Left lung (tissue), 10 donors: ENCODE measurements around the gene RNASEH1. TPM values are rescaled to one million over a fixed set of nuclear protein-coding genes. Genes with fewer than 3 reads are reported as not detected.
"Not testable (repeated sequence)": the region's sequence is repeated elsewhere in the genome, so short reads cannot be mapped to it uniquely, and the experiment has no call there.

Source experiments
- ATAC-seq: fragments of 200-7000 bp; cut with Tn5 transposase; one replicate; pipeline ENCODE4 v1.9.1; 2020; ENCODE audit warnings: moderate library complexity
- DNase-seq, 4 donors: peaks; one replicate each; pipeline ENCODE4 v3.0.0-alpha.2; 2013 to 2020
- H3K27ac ChIP-seq, 2 donors: fragments of 200-600 bp; sonication (generic) in 1 of 2; one replicate each; pipeline versions ENCODE4 v1.5.0 to v1.8.0; 2020 to 2021
- H3K27me3 ChIP-seq, 2 donors: fragments of 200-600 bp; sonication (generic) in 1 of 2; one replicate each; pipeline versions ENCODE4 v1.5.0 to v1.8.0; 2020 to 2021
- H3K36me3 ChIP-seq, 2 donors: fragments of 200-600 bp; sonication (generic) in 1 of 2; one replicate each; pipeline versions ENCODE4 v1.5.0 to v1.8.0; 2020 to 2021
- H3K4me1 ChIP-seq, 2 donors: fragments of 200-600 bp; one replicate each; pipeline ENCODE4 v1.8.0; 2021
- H3K4me3 ChIP-seq, 2 donors: fragments of 200-600 bp; sonication (generic) in 1 of 2; one replicate each; pipeline versions ENCODE4 v1.5.0 to v1.8.0; 2020 to 2021; ENCODE audit warnings: mild to moderate bottlenecking in 1 of 2
- H3K9me3 ChIP-seq, 2 donors: fragments of 200-600 bp; sonication (generic) in 1 of 2; one replicate each; pipeline versions ENCODE4 v1.5.0 to v1.8.0; 2020 to 2021
- intact Hi-C, 2 donors: fragments of 100-400 bp; cut with DNase I; formaldehyde crosslinking; loops; one replicate each; pipeline versions ENCODE4 v1.11.2 to v1.14.2; 2022
- polyA plus RNA-seq, 6 donors: library from polyadenylated mRNA; unstranded; fragments of 120-200 nt; gene quantifications; one replicate each; pipeline ENCODE4 v1.2.1, GENCODE V29; 2013; ENCODE audit not compliant: insufficient read length in 6 of 6
- total RNA-seq, 2 donors: library from RNA; stranded (reverse); fragmentation: NEBNext Ultra II Directional; extraction: Animal tissue kit (Norgen Biotek cat#: 25700); gene quantifications; one replicate each; pipeline ENCODE4 v1.2.1, GENCODE V29; 2021
- TF ChIP-seq, protein P1 (sequence below), 2 donors: fragments of 200-600 bp; sonication (generic) in 1 of 2; IDR thresholded peaks; one replicate each; pipeline versions ENCODE4 v1.5.0 to v1.8.0; 2021; ENCODE audit warnings: antibody characterized with exemption in 2 of 2
- donor health status: DM: no; HTN: yes; CAD: no.
- donor health status: DM: no; HTN: no; CAD: no.

RNASEH1 gene
- total and polyA plus RNA-seq, 8 donors: 16.1 to 22.8 (median 18.8) TPM

DNA sequence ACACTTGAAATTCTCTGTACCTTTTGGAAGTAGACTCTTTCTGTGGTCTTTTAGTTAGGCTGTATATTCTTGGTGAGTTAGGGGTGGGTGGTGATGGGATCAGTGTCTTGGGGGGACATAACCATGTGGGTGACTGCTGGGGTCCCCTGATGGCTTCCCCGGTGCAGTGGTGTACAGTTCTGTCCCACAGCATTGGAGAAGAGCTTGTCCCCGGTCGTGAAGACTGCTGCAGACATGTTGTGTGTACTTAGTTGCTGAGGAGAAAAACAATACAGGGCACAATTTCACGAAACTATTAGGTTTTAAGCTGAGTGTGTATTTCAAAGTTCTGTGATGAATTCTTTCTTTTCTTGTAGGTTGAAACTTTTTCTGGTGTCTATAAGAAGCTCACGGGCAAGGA, 22.3 kb upstream of the RNASEH1 start:
- Histone ChIP-seq H3K4me1 (peaks cover 30 to 41% of the 10 kb centered on the region in 2 donors), H3K36me3 (peaks cover 0 to 77% of the 10 kb centered on the region in 2 donors), H3K27ac (no peak overlapping the region), H3K27me3 (no peaks in the 10 kb centered on the region), H3K4me3 (no peak overlapping the region), H3K9me3 (no peaks in the 10 kb centered on the region)
- ATAC-seq: no peak
- intact Hi-C loops: no loop called here
- TF ChIP-seq, protein P1, sequence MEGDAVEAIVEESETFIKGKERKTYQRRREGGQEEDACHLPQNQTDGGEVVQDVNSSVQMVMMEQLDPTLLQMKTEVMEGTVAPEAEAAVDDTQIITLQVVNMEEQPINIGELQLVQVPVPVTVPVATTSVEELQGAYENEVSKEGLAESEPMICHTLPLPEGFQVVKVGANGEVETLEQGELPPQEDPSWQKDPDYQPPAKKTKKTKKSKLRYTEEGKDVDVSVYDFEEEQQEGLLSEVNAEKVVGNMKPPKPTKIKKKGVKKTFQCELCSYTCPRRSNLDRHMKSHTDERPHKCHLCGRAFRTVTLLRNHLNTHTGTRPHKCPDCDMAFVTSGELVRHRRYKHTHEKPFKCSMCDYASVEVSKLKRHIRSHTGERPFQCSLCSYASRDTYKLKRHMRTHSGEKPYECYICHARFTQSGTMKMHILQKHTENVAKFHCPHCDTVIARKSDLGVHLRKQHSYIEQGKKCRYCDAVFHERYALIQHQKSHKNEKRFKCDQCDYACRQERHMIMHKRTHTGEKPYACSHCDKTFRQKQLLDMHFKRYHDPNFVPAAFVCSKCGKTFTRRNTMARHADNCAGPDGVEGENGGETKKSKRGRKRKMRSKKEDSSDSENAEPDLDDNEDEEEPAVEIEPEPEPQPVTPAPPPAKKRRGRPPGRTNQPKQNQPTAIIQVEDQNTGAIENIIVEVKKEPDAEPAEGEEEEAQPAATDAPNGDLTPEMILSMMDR (IDR thresholded peaks at IDR 0.05): no peak
- no peak for DNase-seq

DNA sequence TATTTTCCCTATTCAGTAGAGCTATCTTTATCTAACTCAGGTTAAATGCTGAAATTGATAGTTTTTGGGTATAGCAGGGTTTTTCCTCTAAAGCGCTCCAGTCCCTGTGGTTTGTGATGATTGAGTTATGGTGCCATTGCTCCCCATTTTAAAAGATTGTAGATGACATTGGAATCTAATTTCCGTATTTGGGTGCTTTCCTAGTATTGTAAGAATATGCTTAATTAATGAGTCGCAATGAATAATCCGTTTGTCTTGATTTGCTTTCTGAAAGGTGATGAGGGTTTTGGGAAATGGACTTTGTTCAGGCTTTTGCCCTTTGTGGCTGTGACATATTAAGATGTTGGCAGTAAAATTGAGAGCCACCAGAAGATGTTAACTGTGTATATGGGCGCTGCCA, 20.9 kb upstream of the RNASEH1 start:
- DNase-seq: no peak
- H3K27ac ChIP-seq: no peak overlapping the region
- peak overlapping the region in 1 of 2 donors; percentile 4 for H3K4me3 ChIP-seq
- peaks cover 36 to 49% of the 10 kb centered on the region in 2 donors for H3K4me1 ChIP-seq
- TF ChIP-seq, protein P1 (IDR thresholded peaks at IDR 0.05): no peak
- intact Hi-C loops: no loop called here
- H3K36me3 ChIP-seq: peaks cover 0 to 77% of the 10 kb centered on the region in 2 donors
- H3K27me3 ChIP-seq: no peaks in the 10 kb centered on the region
- ATAC-seq: no peak
- no peaks in the 10 kb centered on the region for H3K9me3 ChIP-seq

DNA sequence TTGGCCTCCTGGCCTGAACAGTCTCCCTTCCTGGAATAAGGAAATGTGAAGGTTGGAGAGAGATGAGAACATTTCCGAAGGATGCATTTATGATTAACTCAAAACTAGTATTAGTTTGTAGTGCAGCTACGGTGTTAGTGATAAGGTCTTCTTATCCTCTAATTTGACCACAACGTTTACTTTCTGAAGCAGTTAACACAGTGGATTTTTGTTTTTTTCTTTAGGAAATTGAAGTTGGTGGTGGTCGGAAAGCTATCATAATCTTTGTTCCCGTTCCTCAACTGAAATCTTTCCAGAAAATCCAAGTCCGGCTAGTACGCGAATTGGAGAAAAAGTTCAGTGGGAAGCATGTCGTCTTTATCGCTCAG, 18.1 kb upstream of the RNASEH1 start:
- H3K9me3 ChIP-seq, intact Hi-C loops, ATAC-seq, H3K27me3 ChIP-seq, DNase-seq: not testable (repeated sequence)
- Histone ChIP-seq H3K4me1 (peaks cover 36 to 50% of the 10 kb centered on the region in 2 donors), H3K27ac (peak overlapping the region in 1 of 2 donors; percentile 87), H3K4me3 (peak overlapping the region; percentile 63 to 91), H3K36me3 (peaks cover 0 to 50% of the 10 kb centered on the region in 2 donors)

DNA sequence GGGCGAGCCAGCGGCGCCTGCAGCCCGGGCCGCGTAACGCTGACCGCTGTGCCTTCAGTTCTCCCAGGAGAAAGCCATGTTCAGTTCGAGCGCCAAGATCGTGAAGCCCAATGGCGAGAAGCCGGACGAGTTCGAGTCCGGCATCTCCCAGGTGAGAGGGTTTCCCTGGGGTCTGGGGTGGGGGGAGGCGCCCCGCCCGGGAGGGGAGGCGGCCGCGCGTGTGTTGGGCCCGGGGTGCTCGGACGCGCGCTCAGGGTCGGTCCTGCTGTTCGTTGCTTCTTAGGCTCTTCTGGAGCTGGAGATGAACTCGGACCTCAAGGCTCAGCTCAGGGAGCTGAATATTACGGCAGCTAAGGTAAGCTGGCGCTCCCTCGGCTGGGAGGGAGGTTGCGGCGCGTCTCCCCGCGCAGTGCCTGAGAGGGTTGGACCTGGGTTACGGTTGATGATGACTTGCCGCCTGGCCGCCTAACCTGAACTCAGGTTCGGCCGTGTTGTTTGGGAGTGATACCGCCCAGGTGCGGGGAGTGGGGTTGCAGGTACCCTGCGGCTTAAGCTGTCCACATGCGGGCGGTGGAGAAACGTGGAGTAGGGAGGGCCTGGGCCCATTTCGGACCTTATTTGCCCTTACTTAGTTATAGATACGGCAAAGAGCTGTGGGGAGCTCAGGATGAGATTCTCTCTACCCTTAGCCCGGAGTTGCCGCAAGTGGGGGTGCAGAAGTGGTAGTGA, 17.6 kb upstream of the RNASEH1 start:
- ATAC-seq: peak; percentile 33
- peak overlapping the region; percentile 80 to 87 for H3K27ac ChIP-seq
- TF ChIP-seq, protein P1 (IDR thresholded peaks at IDR 0.05): no peak
- H3K9me3 ChIP-seq: no peaks in the 10 kb centered on the region
- peak in 2 of 4 donors; percentile 36 to 84 for DNase-seq
- intact Hi-C loops: no loop called here
- H3K36me3 ChIP-seq: peaks cover 0 to 45% of the 10 kb centered on the region in 2 donors
- H3K4me1 ChIP-seq: peaks cover 36 to 50% of the 10 kb centered on the region in 2 donors
- peak overlapping the region; percentile 63 to 91 for H3K4me3 ChIP-seq
- no peaks in the 10 kb centered on the region for H3K27me3 ChIP-seq

DNA sequence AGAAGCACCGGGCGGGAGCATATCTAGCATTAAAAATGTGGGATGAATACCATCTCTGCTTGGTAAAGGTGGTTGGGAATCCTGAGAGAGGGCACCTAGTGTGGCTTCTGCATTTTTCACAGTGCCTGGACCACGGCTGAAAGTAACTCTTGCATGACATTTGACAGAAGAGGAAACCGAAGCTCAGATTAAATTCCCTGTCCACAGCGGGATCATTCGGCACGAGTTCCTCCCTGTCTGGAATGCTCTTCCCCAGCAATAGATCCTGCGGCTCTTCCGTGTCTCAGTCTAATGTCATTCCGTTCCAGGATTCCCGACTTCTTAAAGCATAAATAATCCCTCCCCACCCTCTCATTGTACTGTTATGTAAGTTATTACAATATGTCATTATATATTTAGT, 16.0 kb upstream of the RNASEH1 start:
- ATAC-seq (no peak), DNase-seq (no peak)
- H3K4me1 ChIP-seq: peaks cover 36 to 44% of the 10 kb centered on the region in 2 donors
- no peak overlapping the region for H3K4me3 ChIP-seq
- H3K27me3 ChIP-seq: no peaks in the 10 kb centered on the region
- intact Hi-C loops: no loop called here
- no peaks in the 10 kb centered on the region for H3K9me3 ChIP-seq
- peaks cover 0 to 29% of the 10 kb centered on the region in 2 donors for H3K36me3 ChIP-seq
- TF ChIP-seq, protein P1 (IDR thresholded peaks at IDR 0.05): no peak
- no peak overlapping the region for H3K27ac ChIP-seq
